Stimulated activated CD8-positive, alpha-beta memory T cell treated with anti-CD3 and anti-CD28 coated beads, Interleukin-12 subunit alpha, Interleukin-12 subunit beta, amount 100 ng/mL, for 1 hour (primary cell): Measurements from ENCODE around the gene TRAF3IP1.
A peak's percentile ranks its signal among the peaks of the same experiment; 100 is the strongest.

ENCODE experiments used
- DNase-seq: peaks from one replicate; pipeline ENCODE4 v3.0.0-alpha.2; 2020; ENCODE audit warnings: low read depth

Gene TRAF3IP1

GRCh38 chr2:238408615-238409340 lies 88.5 kb downstream of the TRAF3IP1 start:
- no peak for DNase-seq

DNA sequence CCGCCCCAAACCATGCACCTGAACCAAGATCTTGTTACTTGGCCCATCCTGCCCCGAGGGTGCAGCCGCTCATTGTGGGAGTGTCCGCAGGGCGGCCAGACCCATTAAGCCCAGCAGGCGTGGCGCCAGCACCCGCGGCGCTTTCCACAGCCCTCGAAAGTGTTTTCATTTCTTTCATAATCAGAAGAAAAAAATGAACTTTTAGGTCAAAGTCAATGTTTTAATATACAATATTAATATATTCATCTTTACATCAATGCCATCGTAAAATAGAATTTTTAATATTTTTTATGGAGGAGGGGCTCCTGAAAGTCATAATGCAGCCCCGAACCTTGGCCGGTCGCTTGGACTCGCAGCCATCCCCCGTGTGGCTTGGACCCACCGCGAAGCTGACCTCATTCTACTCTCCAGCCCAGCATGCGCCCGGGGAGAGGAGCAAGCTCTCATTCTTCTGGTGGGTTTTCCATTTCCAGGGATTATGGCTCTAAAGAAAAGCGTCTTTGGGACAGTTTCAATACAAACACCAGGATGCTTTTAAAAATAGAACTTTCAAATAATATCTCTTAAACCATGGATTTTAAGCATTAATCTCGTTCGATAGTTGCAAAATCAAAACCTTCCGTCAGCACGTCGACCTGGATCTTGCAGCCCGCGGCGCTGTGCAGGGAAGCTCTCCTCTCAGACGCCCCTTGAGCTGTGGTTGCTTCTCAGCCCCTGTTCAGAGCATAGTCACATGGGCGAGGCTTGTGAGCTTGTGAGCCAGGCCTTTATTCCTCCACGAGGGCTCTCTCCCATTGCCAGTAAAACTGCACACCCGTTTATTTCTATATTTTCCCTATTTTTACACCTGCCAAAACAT lies 89.3 kb downstream of the TRAF3IP1 start:
- no peak for DNase-seq

DNA sequence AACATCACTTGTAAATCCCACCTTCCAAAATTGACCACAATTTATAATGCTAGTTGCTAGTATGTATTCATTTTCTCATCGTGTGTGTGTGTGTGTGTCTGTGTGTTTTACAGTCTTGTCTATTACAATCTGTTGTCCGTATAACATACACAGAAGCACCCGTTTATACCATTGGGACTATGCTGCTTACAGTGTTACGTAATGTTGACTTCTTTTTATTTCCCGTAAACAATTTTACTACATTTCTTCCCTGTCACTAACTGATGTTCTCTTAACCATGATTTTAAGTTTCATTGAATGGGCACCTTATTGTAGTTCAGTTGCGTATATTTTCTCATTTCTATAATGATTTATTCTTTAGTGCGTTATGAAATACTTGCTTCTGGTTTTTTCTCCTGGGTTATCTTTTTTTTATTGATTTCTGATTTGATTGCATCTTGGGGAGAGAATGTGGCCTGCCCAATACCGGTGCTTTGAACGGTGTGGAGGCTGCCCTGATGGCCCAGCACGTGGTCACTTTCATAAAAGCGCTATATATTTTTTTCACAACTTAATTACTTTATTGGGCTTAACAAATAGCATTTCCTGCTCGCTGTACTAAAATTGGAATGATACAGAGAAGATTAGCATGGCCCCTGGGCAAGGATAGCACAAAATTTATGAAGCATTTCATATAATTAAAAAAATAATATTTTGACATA lies 91.9 kb downstream of the TRAF3IP1 start:
- no peak for DNase-seq

DNA sequence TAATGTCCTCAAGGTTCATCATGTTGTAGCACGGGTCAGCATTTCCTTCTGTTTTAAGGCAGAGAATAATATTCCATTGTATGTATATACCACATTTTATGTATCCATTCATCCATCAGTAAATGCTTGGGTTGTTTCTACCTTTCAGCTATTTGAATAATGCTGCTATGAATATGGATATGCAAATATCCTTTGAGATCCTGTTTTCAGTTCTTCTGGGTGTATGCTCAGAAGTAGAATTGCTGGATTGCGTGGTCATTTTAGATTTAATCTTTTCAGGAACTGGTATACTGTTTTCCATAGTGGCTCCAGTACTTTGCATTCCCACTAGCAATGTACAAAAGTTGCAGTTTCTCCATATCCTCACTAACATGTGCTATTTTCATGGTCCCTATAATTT lies 93.0 kb downstream of the TRAF3IP1 start:
- no peak for DNase-seq

GRCh38 chr2:238415036-238415764 lies 94.9 kb downstream of the TRAF3IP1 start:
- no peak for DNase-seq

DNA sequence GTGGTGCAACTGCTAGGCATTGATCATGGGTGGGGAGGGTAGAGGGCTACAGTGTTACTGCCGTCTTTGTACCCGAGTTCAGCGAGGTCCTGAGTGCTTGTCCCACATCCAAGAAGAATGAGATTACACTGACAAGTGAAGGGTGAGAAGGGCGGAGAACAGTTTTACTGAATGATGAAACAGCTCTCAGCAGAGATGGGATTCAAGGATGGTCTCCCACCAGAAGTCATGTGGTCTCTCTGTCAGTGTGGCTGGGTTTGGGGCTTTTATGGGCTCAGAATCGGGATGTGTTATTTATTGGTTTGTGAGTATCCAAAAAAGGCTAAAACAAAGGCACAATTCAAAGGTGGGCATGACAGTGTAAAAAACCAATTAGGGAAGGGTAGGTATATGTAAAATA lies 95.6 kb downstream of the TRAF3IP1 start:
- DNase-seq: no peak

DNA sequence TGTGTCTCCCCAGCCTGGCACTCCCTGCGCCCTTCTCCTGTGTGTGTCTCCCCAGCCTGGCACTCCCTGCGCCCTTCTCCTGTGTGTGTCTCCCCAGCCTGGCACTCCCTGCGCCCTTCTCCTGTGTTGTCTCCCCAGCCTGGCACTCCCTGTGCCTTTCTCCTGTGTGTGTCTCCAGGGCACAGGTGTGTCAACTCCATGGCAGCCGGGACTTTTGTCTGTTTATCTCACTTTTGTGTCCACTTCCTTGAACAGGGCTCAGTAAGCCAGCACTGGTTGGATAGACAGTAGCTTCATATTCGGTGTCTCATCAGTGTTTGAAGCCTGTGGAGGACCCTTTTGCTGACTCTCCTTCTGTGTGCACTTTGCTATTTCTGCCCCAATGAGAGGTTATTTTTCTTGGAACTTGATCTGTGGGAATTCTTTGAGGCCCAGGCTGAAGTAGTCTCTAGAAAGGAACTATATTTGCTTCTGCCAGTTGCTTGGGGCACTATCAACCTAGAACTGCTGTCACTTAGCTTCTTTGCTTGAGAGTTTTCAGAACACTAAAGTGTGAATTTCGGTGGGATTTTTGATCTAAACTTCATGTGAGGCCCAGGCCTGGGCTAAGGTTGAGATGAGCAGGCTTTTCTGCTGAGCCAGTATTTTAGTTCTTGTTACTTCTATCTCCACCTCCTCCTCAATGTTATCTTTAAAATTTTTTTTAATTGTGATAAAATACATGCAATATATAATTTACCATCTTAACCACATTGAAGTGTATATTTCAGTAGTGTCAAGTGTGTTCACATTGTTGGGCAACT lies 98.1 kb downstream of the TRAF3IP1 start:
- no peak for DNase-seq

DNA sequence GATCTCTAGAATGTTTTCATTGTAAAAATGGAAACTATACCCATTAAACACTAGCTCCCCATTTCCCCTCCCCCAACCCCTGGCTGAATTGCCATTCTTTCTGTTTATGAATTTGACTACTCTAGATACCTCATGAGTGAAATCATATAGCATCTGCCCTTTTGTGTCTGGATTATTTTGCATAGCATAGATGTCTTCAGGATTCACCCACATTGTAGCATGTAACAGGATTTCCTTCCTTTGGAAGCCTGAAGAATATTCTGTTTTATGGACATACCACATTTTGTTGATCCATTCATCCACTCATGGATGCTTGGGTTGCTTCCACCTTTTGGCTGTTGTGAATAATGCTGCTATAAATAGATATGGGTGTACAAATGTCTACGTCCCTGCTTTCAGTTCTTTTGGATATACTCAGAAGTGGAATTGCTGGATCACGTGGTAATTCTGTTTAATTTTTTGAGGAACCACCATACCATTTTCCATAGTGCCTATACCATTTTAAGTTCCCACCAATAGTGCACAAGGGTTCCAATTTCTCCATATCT lies 98.8 kb downstream of the TRAF3IP1 start:
- DNase-seq: no peak

- no peak for DNase-seq
These were observed 100.1 kb downstream of the TRAF3IP1 start for GRCh38 chr2:238420442-238420841.

GRCh38 chr2:238420878-238421694 lies 100.8 kb downstream of the TRAF3IP1 start:
- DNase-seq: no peak

- DNase-seq: no peak
These were observed 101.3 kb downstream of the TRAF3IP1 start for GRCh38 chr2:238421695-238422035.

DNA sequence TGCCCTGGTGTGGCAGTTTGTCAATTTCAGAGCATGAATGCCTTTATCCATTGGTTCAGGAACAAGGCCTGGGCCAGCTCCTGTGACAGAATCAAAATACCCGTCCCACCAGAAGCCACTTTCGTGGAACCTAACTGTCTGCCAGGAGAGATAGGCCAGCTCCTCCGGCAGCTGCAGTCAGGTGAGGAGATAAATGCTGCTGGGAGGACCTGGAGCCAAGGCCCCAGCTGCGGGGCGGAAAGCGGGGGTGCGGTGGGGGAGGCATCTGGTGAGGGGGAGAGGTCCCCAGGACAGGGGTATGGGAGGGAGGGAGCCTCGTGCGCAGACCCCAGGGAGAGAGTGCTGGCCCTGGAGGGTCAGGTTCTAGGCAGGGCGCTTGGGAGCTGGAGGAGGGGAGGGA lies 102.0 kb downstream of the TRAF3IP1 start:
- DNase-seq: no peak

GRCh38 chr2:238422940-238423339 lies 102.6 kb downstream of the TRAF3IP1 start:
- no peak for DNase-seq

GRCh38 chr2:238423561-238424312 lies 103.4 kb downstream of the TRAF3IP1 start:
- DNase-seq: no peak

- no peak for DNase-seq
These were observed 104.0 kb downstream of the TRAF3IP1 start for GRCh38 chr2:238424313-238424700.

GRCh38 chr2:238425505-238425978 lies 105.2 kb downstream of the TRAF3IP1 start:
- DNase-seq: no peak

- DNase-seq: no peak
These were observed 105.8 kb downstream of the TRAF3IP1 start for GRCh38 chr2:238425979-238426567.

DNA sequence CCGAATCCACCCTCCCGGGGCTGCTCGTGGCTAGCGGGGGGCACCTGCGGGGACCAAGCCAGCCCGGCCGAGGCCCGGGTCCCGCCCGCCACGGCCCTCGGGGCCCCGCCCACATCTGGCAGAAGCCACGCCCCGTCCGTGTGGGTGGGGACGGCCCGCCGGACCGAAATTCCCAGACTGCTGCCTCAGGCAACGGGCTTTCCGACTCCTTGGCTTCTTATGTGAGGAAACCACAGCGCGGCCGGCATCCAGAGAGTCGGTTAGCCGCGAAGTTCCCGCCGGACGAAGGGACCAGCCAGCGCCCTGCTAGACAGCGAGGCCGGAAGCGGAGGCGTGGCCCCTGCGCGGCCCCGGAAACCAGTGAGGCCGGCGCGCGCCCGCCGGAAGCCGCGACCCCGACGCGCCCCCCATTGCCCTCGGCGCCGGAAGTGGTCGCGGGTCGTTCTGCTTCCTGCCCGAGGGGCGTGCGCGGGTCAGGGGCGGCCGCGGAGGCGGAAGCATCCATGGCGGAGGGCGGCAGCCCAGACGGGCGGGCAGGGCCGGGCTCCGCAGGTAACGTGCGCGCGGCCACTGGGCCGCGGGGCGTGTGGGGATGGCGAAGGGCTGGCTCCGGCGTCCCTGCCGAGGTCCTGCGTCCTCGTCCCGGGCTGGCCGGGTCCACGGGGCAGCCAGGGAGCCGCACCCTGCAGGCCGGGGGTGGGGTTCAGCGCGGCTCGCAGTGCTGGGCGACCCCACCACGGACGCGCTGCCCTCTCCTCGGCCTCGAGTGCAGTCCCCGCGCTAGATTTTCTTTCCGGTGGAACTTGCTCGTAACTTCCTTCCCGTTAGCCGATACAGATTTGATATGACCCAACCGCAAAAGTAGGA lies 106.5 kb downstream of the TRAF3IP1 start, which contains the start of gene ASB1:
Gene ASB1 (plus strand): TSS at position 360 of the 867 bp plus-strand sequence. CDS start 144 bp downstream, at position 504.
- DNase-seq: peak; percentile 66
